ENCODE results near the gene EIF4E1B.
A peak's percentile ranks its signal among the peaks of the same experiment; 100 is the strongest.

Gene EIF4E1B

GRCh38 chr5:176628406-176629228 lies 1.9 kb upstream of the EIF4E1B start:
- no peak for DNase-seq

- DNase-seq: no peak
Measured at GRCh38 chr5:176629317-176629852, 1.1 kb upstream of the EIF4E1B start.

GRCh38 chr5:176630681-176631222 lies 277 bp downstream of the EIF4E1B start:
- no peak for DNase-seq

- DNase-seq: no peak
Measured at GRCh38 chr5:176631383-176632200, 1.1 kb downstream of the EIF4E1B start.

GRCh38 chr5:176632745-176633144 lies 2.3 kb downstream of the EIF4E1B start:
- DNase-seq: no peak

- no peak for DNase-seq
Measured at GRCh38 chr5:176633598-176633997, 3.1 kb downstream of the EIF4E1B start.

- DNase-seq: no peak
Measured at GRCh38 chr5:176636426-176636825, 6.0 kb downstream of the EIF4E1B start.

GRCh38 chr5:176637556-176637955 lies 7.1 kb downstream of the EIF4E1B start:
- no peak for DNase-seq

- DNase-seq: no peak
Measured at GRCh38 chr5:176638437-176638836, 8.0 kb downstream of the EIF4E1B start.

GRCh38 chr5:176639208-176639607 lies 8.7 kb downstream of the EIF4E1B start:
- DNase-seq: no peak

- no peak for DNase-seq
Measured at GRCh38 chr5:176639981-176640380, 9.5 kb downstream of the EIF4E1B start.

GRCh38 chr5:176640616-176641015 lies 10.1 kb downstream of the EIF4E1B start:
- DNase-seq: no peak

- DNase-seq: no peak
Measured at GRCh38 chr5:176642675-176643490, 12.4 kb downstream of the EIF4E1B start.

- DNase-seq: no peak
Measured at GRCh38 chr5:176643491-176644219, 13.2 kb downstream of the EIF4E1B start.

- DNase-seq: no peak
Measured at GRCh38 chr5:176644294-176644693, 13.8 kb downstream of the EIF4E1B start.

- no peak for DNase-seq
Measured at GRCh38 chr5:176644878-176645670, 14.6 kb downstream of the EIF4E1B start.

GRCh38 chr5:176646049-176646706 lies 15.7 kb downstream of the EIF4E1B start:
- DNase-seq: no peak

- no peak for DNase-seq
Measured at GRCh38 chr5:176646707-176647029, 16.2 kb downstream of the EIF4E1B start.

- DNase-seq: peak; percentile 100
Measured at GRCh38 chr5:176647030-176647842, 16.8 kb downstream of the EIF4E1B start, which contains the start of gene TSPAN17. Gene TSPAN17, plus strand, starts transcription at chr5:176647484. Its CDS starts 132 bp downstream, at chr5:176647616.
